H1 (cell line): ENCODE results near the gene RIMBP2. TPM values are rescaled to one million over a fixed set of nuclear protein-coding genes. Genes with fewer than 3 reads are reported as not detected.

Experiments used
- CTCF ChIA-PET: fragments of 300-600 bp; sonication (Branson Sonifier 250); formaldehyde crosslinking; loops from one replicate; lab custom pipeline; 2021; ENCODE audit not compliant: partially characterized antibody; lab: Charles Lee
- POLR2A ChIA-PET: fragments of 300-600 bp; sonication (Branson Sonifier 250); formaldehyde crosslinking; loops from one replicate; lab custom pipeline; 2021; ENCODE audit warnings: inconsistent platforms; ENCODE audit not compliant: partially characterized antibody; lab: Charles Lee
- DNase-seq, 2 experiments: peaks; one replicate each; pipeline versions ENCODE4 v3.0.0 to v3.0.0-alpha.2; 2010 to 2022; ENCODE audit warnings: low spot score in 2 of 2, low read depth in 1 of 2, mixed read lengths in 1 of 2
- FAIRE-seq: peaks from 2 replicates; lab custom pipeline; 2011; peaks lifted over from hg19 to GRCh38; lab: Jason Lieb, UNC
- H2AFZ ChIP-seq: 2 replicates; pipeline ENCODE4 v1.8.1; 2012; ENCODE audit warnings: low read length, inconsistent platforms
- H2AK5ac ChIP-seq: 2 replicates; pipeline ENCODE4 v1.6.1; 2013; ENCODE audit warnings: low read depth, low read length
- H2BK120ac ChIP-seq: replicated peaks from 2 replicates; pipeline ENCODE3; 2013; ENCODE audit warnings: low read depth, low read length, inconsistent platforms
- H2BK12ac ChIP-seq: 2 replicates; pipeline ENCODE4 v1.6.1; 2013; ENCODE audit warnings: low read depth, low read length
- H2BK15ac ChIP-seq: 2 replicates; pipeline ENCODE4 v1.6.1; 2013; ENCODE audit warnings: low read length
- H2BK20ac ChIP-seq: 2 replicates; pipeline ENCODE4 v1.6.1; 2013; ENCODE audit warnings: low read length
- H2BK5ac ChIP-seq: 2 replicates; pipeline ENCODE4 v1.6.1; 2013; ENCODE audit warnings: low read depth, low read length
- H3K14ac ChIP-seq: 2 replicates; pipeline ENCODE4 v1.6.1; 2013; ENCODE audit warnings: inconsistent platforms; ENCODE audit not compliant: insufficient read length
- H3K18ac ChIP-seq: 2 replicates; pipeline ENCODE4 v1.6.1; 2013; ENCODE audit warnings: low read length; ENCODE audit errors: extremely low read depth
- H3K23ac ChIP-seq: 2 replicates; pipeline ENCODE4 v1.6.1; 2013; ENCODE audit warnings: inconsistent platforms; ENCODE audit not compliant: insufficient read length
- H3K23me2 ChIP-seq: 2 replicates; pipeline ENCODE4 v1.6.1; 2013; ENCODE audit warnings: low read depth, low read length
- H3K27ac ChIP-seq: 2 replicates; pipeline ENCODE4 v1.6.1; 2011; ENCODE audit warnings: low read depth, low read length, inconsistent platforms
- H3K27me3 ChIP-seq, 4 experiments: replicated peaks in 1 of 4; 1 replicate in 1 of 4; 2 replicates in 3 of 4; pipeline versions ENCODE4 v1.6.1 to v1.8.1; 2011 to 2013; ENCODE audit warnings: low read length in 3 of 4, mild to moderate bottlenecking in 3 of 4, inconsistent platforms in 2 of 4, mixed read lengths in 2 of 4, moderate library complexity in 1 of 4; ENCODE audit not compliant: control insufficient read depth in 3 of 4, insufficient read depth in 3 of 4; ENCODE audit errors: extremely low read depth in 1 of 4
- H3K36me3 ChIP-seq, 4 experiments: 2 replicates each; pipeline versions ENCODE4 v1.6.1 to v1.8.1; 2011 to 2013; ENCODE audit warnings: mild to moderate bottlenecking in 4 of 4, low read length in 3 of 4, moderate library complexity in 2 of 4, control low read depth in 1 of 4, inconsistent platforms in 1 of 4; ENCODE audit not compliant: insufficient read depth in 4 of 4, control insufficient read depth in 2 of 4
- H3K4ac ChIP-seq: replicated peaks from 2 replicates; pipeline ENCODE3; 2013; ENCODE audit warnings: low read length, low read depth, mixed read lengths, inconsistent platforms; ENCODE audit not compliant: insufficient read length
- H3K4me1 ChIP-seq, 4 experiments: replicated peaks in 1 of 4; 1 replicate in 1 of 4; 2 replicates in 3 of 4; pipeline versions ENCODE4 v1.6.1 to v1.8.1; 2011 to 2013; ENCODE audit warnings: low read length in 3 of 4, inconsistent platforms in 2 of 4, mixed read lengths in 1 of 4; ENCODE audit not compliant: insufficient read depth in 4 of 4, control insufficient read depth in 3 of 4
- H3K4me2 ChIP-seq, 2 experiments: 2 replicates each; pipeline versions ENCODE4 v1.6.1 to v1.8.1; 2011 to 2013; ENCODE audit warnings: low read depth in 2 of 2, low read length in 2 of 2, control low read depth in 1 of 2, inconsistent platforms in 1 of 2, mild to moderate bottlenecking in 1 of 2; ENCODE audit not compliant: insufficient read depth in 1 of 2
- H3K4me3 ChIP-seq, 4 experiments: fragments of 200-600, 300-600 bp in 1 of 4; sonication (generic), shearing (Covaris generic), sonication (Bioruptor Twin) in 1 of 4; 2 replicates each; pipeline versions ENCODE4 v1.5.1 to v1.8.1; 2011 to 2016; ENCODE audit warnings: low read length in 4 of 4, low read depth in 3 of 4, control low read depth in 2 of 4, inconsistent platforms in 2 of 4, mild to moderate bottlenecking in 2 of 4, mixed read lengths in 1 of 4, moderate library complexity in 1 of 4; ENCODE audit not compliant: insufficient read depth in 2 of 4; ENCODE audit errors: extremely low read depth in 1 of 4
- H3K56ac ChIP-seq: replicated peaks from 2 replicates; pipeline ENCODE3; 2013; ENCODE audit warnings: low read depth, mild to moderate bottlenecking, mixed read lengths, low read length, inconsistent platforms; ENCODE audit not compliant: insufficient read length
- H3K79me1 ChIP-seq: 2 replicates; pipeline ENCODE4 v1.6.1; 2013; ENCODE audit warnings: low read depth, low read length, control low read depth
- H3K79me2 ChIP-seq, 2 experiments: 2 replicates each; pipeline versions ENCODE4 v1.6.1 to v1.8.1; 2012 to 2013; ENCODE audit warnings: low read length in 2 of 2, mild to moderate bottlenecking in 2 of 2, inconsistent platforms in 1 of 2; ENCODE audit not compliant: insufficient read depth in 2 of 2, control insufficient read depth in 1 of 2
- H3K9ac ChIP-seq, 4 experiments: replicated peaks in 1 of 4; 1 replicate in 1 of 4; 2 replicates in 3 of 4; pipeline versions ENCODE4 v1.6.1 to v1.8.1; 2011 to 2013; ENCODE audit warnings: low read depth in 3 of 4, low read length in 3 of 4, control low read depth in 2 of 4, mild to moderate bottlenecking in 2 of 4, moderate library complexity in 2 of 4, inconsistent platforms in 1 of 4; ENCODE audit errors: extremely low read depth in 1 of 4
- H3K9me3 ChIP-seq, 2 experiments: 2 replicates each; pipeline versions ENCODE4 v1.6.1 to v1.8.1; 2012 to 2013; ENCODE audit warnings: mild to moderate bottlenecking in 2 of 2, moderate library complexity in 2 of 2, control low read depth in 1 of 2, inconsistent platforms in 1 of 2, low read depth in 1 of 2, low read length in 1 of 2, mixed read lengths in 1 of 2; ENCODE audit not compliant: insufficient read depth in 2 of 2
- H4K20me1 ChIP-seq, 2 experiments: replicated peaks in 1 of 2; 2 replicates each; pipeline versions ENCODE3 to v1.8.1; 2011 to 2013; ENCODE audit warnings: inconsistent platforms in 2 of 2, low read length in 2 of 2, mild to moderate bottlenecking in 1 of 2; ENCODE audit not compliant: insufficient read depth in 2 of 2, control insufficient read depth in 1 of 2
- H4K5ac ChIP-seq: 2 replicates; pipeline ENCODE4 v1.6.1; 2013; ENCODE audit warnings: low read length, low read depth, mixed read lengths, inconsistent platforms; ENCODE audit not compliant: insufficient read length
- H4K8ac ChIP-seq: 2 replicates; pipeline ENCODE4 v1.8.0; 2013; ENCODE audit warnings: mild to moderate bottlenecking, moderate library complexity, low read length, inconsistent platforms; ENCODE audit not compliant: insufficient read depth; ENCODE audit errors: extremely low read depth
- H4K91ac ChIP-seq: replicated peaks from 2 replicates; pipeline ENCODE3; 2013; ENCODE audit warnings: low read length, mixed read lengths, inconsistent platforms; ENCODE audit not compliant: insufficient read length
- BACH1 ChIP-seq: IDR thresholded peaks from 2 replicates; pipeline ENCODE4 v1.6.1; 2012; ENCODE audit warnings: low read length, improper control_type of control experiment
- CBX8 ChIP-seq: fragments of 300-800, 300-1000 bp; sonication (generic); IDR thresholded peaks from 2 replicates; pipeline ENCODE4 v1.7.1; 2016; ENCODE audit warnings: low read depth, low read length, borderline replicate concordance
- CEBPB ChIP-seq: IDR thresholded peaks from 2 replicates; pipeline ENCODE4 v1.6.1; 2012; ENCODE audit warnings: low read depth, low read length
- CREB1 ChIP-seq: IDR thresholded peaks from 2 replicates; pipeline ENCODE4 v1.6.1; 2012; ENCODE audit warnings: inconsistent platforms
- CTBP2 ChIP-seq: IDR thresholded peaks from 2 replicates; pipeline ENCODE4 v1.7.0; 2011; ENCODE audit warnings: borderline replicate concordance, mild to moderate bottlenecking, moderate library complexity, mixed read lengths, low read length; ENCODE audit not compliant: insufficient read depth, insufficient read length
- EZH2 ChIP-seq: fragments of 200-600 bp; sonication (generic); IDR thresholded peaks from 2 replicates; pipeline ENCODE4 v1.7.1; 2012; ENCODE audit warnings: low read depth, mild to moderate bottlenecking, moderate library complexity, low read length, inconsistent platforms; ENCODE audit not compliant: severe bottlenecking
- FOSL1 ChIP-seq: IDR thresholded peaks from 2 replicates; pipeline ENCODE4 v1.6.1; 2011; ENCODE audit warnings: mild to moderate bottlenecking, low read depth, low read length, moderate library complexity; ENCODE audit not compliant: insufficient read depth
- HDAC6 ChIP-seq: IDR thresholded peaks from one replicate; pipeline ENCODE4 v1.7.1; 2012; ENCODE audit warnings: low read depth, mild to moderate bottlenecking, inconsistent platforms, low read length, moderate library complexity
- KDM5A ChIP-seq: fragments of 200-600 bp; IDR thresholded peaks from 2 replicates; pipeline ENCODE4 v1.7.1; 2012; ENCODE audit warnings: mild to moderate bottlenecking, low read length, inconsistent platforms, mixed read lengths
- POU5F1 ChIP-seq: IDR thresholded peaks from 2 replicates; pipeline ENCODE4 v1.6.1; 2011; ENCODE audit warnings: low read depth, mild to moderate bottlenecking, low read length, moderate library complexity
- SIN3A ChIP-seq, 2 experiments: IDR thresholded peaks in 1 of 2; conservative IDR thresholded peaks in 1 of 2; 2 replicates each; pipeline ENCODE4 v1.6.1; 2011 to 2012; ENCODE audit warnings: low read length in 2 of 2, improper control_type of control experiment in 1 of 2, low read depth in 1 of 2, mild to moderate bottlenecking in 1 of 2
- SP1 ChIP-seq: IDR thresholded peaks from 2 replicates; pipeline ENCODE4 v1.6.1; 2011; ENCODE audit warnings: low read depth, low read length
- TBP ChIP-seq: IDR thresholded peaks from 2 replicates; pipeline ENCODE4 v1.6.1; 2011; ENCODE audit warnings: low read depth, low read length, improper control_type of control experiment
- TCF12 ChIP-seq: IDR thresholded peaks from 2 replicates; pipeline ENCODE4 v1.6.1; 2011; ENCODE audit warnings: low read depth, mild to moderate bottlenecking, low read length
- TEAD4 ChIP-seq: IDR thresholded peaks from 2 replicates; pipeline ENCODE4 v1.6.1; 2012; ENCODE audit warnings: low read depth, low read length, inconsistent platforms, mixed read lengths
- ZNF274 ChIP-seq: IDR thresholded peaks from 2 replicates; pipeline ENCODE4 v1.7.0; 2012; ENCODE audit warnings: low read length, borderline replicate concordance; ENCODE audit errors: extremely low read depth
- WGBS, 2 experiments: shearing (Covaris generic) in 1 of 2; methylation state at CpG; one replicate each; pipeline versions ENCODE4 v1.1.6 to v1.1.7; 2013 to 2015; ENCODE audit warnings: low lambda C conversion rate in 2 of 2, mixed read lengths in 2 of 2, inconsistent platforms in 1 of 2, low coverage in 1 of 2, missing lambda C conversion rate in 1 of 2; ENCODE audit not compliant: insufficient replicate concordance in 2 of 2, insufficient coverage in 1 of 2, insufficient read length in 1 of 2; ENCODE audit errors: extremely low coverage in 1 of 2, missing lambda C conversion rate in 1 of 2; 5-methylcytosine and 5-hydroxymethylcytosine counted together
- polyA plus RNA-seq, 7 experiments: library from polyadenylated mRNA; depleted of rRNA in 3 of 7; stranded (reverse) in 5 of 7; unstranded in 2 of 7; fragments of >200 nt in 5 of 7; fragments of 200-250 nt in 2 of 7; gene quantifications; 1 replicate in 5 of 7; 2 replicates in 1 of 7; 4 replicates in 1 of 7; pipeline versions ENCODE4 v1.2.1 to v1.2.3, GENCODE V29; 2011 to 2013; ENCODE audit warnings: missing spikeins in 2 of 7, mixed read lengths in 2 of 7
- total RNA-seq: library from RNA; stranded (reverse); fragmentation: NEBNext Ultra II Directional; extraction: Animal tissue kit (Norgen Biotek cat#: 25700); gene quantifications from 2 replicates; pipeline ENCODE4 v1.2.1, GENCODE V29; 2021

Gene RIMBP2
- total and polyA plus RNA-seq, 2 of the 8 experiments (the other 6 are each of a cell fraction or from before 2014, with no cell fraction given) = 0.18 to 0.65 TPM

DNA sequence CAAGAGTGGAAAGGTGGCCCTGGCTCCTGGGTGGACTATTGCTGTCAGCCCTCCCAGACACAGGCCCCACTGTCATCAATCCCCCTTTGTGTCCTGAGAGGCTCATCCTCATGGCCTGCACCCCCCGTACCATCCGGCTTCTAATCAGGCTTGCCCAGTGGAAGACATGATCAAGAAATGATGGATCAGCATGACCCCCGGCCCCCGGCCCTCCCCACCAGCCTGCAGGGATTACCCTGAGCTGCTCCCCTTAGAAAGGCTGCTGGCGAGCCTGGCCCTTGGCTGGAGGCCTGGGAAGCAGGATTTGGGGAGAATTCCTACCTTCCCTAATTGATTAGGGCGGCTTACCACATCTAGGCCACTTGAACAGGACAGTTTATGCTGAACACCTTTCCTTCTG is 207.3 kb downstream of the RIMBP2 start:
- Histone ChIP-seq H3K79me2 (no peaks in the 10 kb centered on the region), H3K27ac (no peak overlapping the region), H4K91ac (no peak overlapping the region), H3K14ac (no peak overlapping the region), H2BK12ac (no peak overlapping the region), H2BK15ac (no peak overlapping the region), H2AFZ (no peak overlapping the region), H3K4me1 (peaks cover 4 to 7% (median 6%) of the 10 kb centered on the region in 4 experiments), H3K23me2 (no peaks in the 10 kb centered on the region), H2BK120ac (no peak overlapping the region), H3K4me2 (no peak overlapping the region), H4K8ac (no peak overlapping the region), H3K4ac (no peak overlapping the region), H2BK5ac (no peak overlapping the region), H3K18ac (no peak overlapping the region), H2BK20ac (no peak overlapping the region), H3K56ac (no peak overlapping the region), H3K9ac (no peak overlapping the region), H3K36me3 (no peaks in the 10 kb centered on the region), H3K9me3 (no peaks in the 10 kb centered on the region), H3K4me3 (no peak overlapping the region), H2AK5ac (no peak overlapping the region), H3K23ac (no peak overlapping the region), H4K20me1 (no peaks in the 10 kb centered on the region), H4K5ac (no peak overlapping the region), H3K79me1 (no peaks in the 10 kb centered on the region), H3K27me3 (no peaks in the 10 kb centered on the region; a peak in 1 of 7 replicates)
- CTCF ChIA-PET = no interaction called here
- DNase-seq = no peak
- FAIRE-seq = no peak
- POLR2A ChIA-PET = no interaction called here
- 98% methylated on average over 5 of the region's 6 CpGs; no CpG with 5 or more reads in 1 of the 2 experiments for WGBS, 2 experiments
- TF ChIP-seq KDM5A (no peak), BACH1 (no peak), CBX8 (no peak), POU5F1 (no peak), HDAC6 (no peak), FOSL1 (no peak), CTBP2 (no peak), EZH2 (no peak), TBP (no peak), SP1 (no peak), CEBPB (no peak), SIN3A (conservative IDR thresholded peaks at IDR 0.05 in 1 of 2, IDR thresholded peaks at IDR 0.05 in 1 of 2; ENCODE audit: low read depth in 1 of 2, low read length in 2 of 2) (no peak), TEAD4 (no peak), TCF12 (no peak), CREB1 (no peak), ZNF274 (no peak)
